Brain microvascular endothelial cell (primary cell): ENCODE results near the gene NSD1.

Experiments used
- DNase-seq: peaks from one replicate; pipeline ENCODE4 v3.0.0-alpha.2; 2020
- H3K27ac ChIP-seq: fragments of 250-450 bp; sonication (Bioruptor Pico); 2 replicates; pipeline ENCODE4 v1.5.1; 2020; ENCODE audit warnings: mild to moderate bottlenecking, moderate library complexity
- H3K27me3 ChIP-seq: fragments of 250-450 bp; sonication (Bioruptor Pico); replicated peaks from 2 replicates; pipeline ENCODE4 v1.5.1; 2020; ENCODE audit warnings: mild to moderate bottlenecking
- H3K36me3 ChIP-seq: fragments of 250-450 bp; sonication (Bioruptor Pico); replicated peaks from 2 replicates; pipeline ENCODE4 v1.5.1; 2020; ENCODE audit warnings: mild to moderate bottlenecking
- H3K4me3 ChIP-seq: 2 replicates; pipeline ENCODE4 v1.5.1; 2011; ENCODE audit warnings: low read depth, mild to moderate bottlenecking, control low read depth, low read length, moderate library complexity
- in situ Hi-C: cut with HindIII; loops from 2 replicates; pipeline ENCODE4 v1.10.0; 2017; ENCODE audit warnings: low sequenced_read_pairs, low pct_ligation_motif_present
- TF ChIP-seq, protein P1 (sequence below): IDR thresholded peaks from 2 replicates; pipeline ENCODE4 v1.5.1; 2011; ENCODE audit warnings: low read depth, mild to moderate bottlenecking, moderate library complexity, low read length, control low read depth, inconsistent platforms; ENCODE audit errors: missing control alignments

NSD1 gene

DNA sequence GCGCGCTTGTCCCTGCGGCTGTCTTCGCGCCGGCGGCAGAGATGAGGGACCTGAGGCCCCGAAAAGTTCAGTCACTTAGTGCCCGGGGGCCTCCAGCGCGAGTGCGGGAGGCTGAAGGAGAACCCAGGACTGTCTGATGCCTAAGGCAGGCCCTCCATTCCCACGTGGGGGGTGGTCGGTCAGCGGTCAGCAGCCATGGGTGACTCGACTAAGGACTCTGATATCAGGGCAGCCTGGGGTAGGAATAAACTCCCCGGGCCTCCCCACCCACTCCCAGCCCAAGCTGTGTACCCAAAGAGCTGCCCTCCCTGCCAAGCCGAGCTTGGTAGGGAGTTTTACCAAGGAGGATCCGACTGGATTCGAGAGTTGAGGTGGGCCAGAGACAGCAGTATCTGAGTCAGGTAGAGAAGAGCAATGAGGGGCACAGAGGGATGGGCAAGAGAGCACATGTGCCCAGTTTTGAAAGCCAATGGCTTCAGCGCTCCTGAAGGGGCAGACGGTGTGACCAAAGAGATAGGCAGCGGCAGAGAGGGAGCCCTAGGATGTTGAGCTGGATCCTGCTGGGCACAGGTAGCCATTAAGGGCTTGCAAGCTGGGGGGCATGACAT is 46.1 kb upstream of the NSD1 start:
- TF ChIP-seq, protein P1, sequence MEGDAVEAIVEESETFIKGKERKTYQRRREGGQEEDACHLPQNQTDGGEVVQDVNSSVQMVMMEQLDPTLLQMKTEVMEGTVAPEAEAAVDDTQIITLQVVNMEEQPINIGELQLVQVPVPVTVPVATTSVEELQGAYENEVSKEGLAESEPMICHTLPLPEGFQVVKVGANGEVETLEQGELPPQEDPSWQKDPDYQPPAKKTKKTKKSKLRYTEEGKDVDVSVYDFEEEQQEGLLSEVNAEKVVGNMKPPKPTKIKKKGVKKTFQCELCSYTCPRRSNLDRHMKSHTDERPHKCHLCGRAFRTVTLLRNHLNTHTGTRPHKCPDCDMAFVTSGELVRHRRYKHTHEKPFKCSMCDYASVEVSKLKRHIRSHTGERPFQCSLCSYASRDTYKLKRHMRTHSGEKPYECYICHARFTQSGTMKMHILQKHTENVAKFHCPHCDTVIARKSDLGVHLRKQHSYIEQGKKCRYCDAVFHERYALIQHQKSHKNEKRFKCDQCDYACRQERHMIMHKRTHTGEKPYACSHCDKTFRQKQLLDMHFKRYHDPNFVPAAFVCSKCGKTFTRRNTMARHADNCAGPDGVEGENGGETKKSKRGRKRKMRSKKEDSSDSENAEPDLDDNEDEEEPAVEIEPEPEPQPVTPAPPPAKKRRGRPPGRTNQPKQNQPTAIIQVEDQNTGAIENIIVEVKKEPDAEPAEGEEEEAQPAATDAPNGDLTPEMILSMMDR: no peak
- no peak overlapping the region for H3K27ac ChIP-seq
- H3K36me3 ChIP-seq: no peaks in the 10 kb centered on the region
- in situ Hi-C loops: no loop called here
- peak overlapping the region; percentile 45 for H3K4me3 ChIP-seq
- DNase-seq: no peak
- no peaks in the 10 kb centered on the region for H3K27me3 ChIP-seq

DNA sequence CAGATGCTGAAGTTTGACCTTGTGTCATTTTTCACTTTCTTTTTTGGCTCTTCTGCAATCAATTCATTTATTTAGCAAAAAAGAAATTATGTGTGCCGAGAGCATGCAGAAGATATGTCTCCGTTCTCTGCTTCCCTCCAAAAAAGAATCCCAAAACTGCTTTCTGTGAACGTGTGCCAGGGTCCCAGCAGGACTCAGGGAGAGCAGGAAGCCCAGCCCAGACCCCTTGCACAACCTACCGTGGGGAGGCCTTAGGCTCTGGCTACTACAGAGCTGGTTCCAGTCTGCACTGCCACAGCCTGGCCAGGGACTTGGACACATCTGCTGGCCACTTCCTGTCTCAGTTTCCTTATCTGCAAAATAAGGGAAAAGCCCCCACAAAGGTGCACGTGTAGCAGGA is 44.4 kb upstream of the NSD1 start:
- TF ChIP-seq, protein P1: no peak
- in situ Hi-C loops: no loop called here
- H3K27me3 ChIP-seq: no peaks in the 10 kb centered on the region

DNA sequence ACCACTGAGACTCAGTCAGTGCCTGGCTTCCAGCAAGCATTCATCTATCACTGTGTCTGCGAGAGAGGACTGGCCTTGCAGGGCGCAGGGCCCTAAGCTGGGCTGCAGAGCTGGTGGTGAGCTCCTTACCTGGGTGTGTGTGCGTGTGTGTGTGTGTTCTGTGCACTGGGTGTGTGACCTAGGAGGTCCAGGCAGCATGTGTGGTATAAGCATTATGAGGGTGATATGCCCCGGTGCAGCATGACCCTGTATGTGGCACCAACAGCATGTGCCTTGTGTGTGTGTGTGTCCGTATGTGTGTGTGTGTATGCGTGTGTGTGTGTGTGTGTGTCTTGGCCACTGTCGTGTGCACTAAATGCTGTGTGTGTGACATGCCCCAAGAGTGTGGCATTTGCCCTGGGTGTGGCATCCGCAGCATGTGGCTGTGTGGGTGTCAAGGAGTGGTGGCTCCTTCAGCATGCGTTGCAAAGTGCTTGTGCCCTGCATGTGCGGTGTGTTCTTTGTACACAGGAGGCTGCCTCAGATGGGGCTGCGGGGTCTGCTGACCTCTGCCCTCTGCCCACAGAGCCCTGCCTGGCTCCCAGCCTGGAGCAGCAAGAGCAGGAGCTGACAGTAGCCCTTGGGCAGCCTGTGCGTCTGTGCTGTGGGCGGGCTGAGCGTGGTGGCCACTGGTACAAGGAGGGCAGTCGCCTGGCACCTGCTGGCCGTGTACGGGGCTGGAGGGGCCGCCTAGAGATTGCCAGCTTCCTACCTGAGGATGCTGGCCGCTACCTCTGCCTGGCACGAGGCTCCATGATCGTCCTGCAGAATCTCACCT is 43.5 kb upstream of the NSD1 start:
- in situ Hi-C loops: no loop called here
- Histone ChIP-seq H3K27me3 (no peaks in the 10 kb centered on the region), H3K4me3 (no peak overlapping the region), H3K27ac (no peak overlapping the region), H3K36me3 (no peaks in the 10 kb centered on the region)
- TF ChIP-seq, protein P1: no peak
- DNase-seq: no peak

More for the DNA sequence above, 44.4 kb upstream of the NSD1 start:
- Histone ChIP-seq H3K27ac (no peak overlapping the region), H3K4me3 (no peak overlapping the region), H3K36me3 (no peaks in the 10 kb centered on the region)
- DNase-seq: no peak

DNA sequence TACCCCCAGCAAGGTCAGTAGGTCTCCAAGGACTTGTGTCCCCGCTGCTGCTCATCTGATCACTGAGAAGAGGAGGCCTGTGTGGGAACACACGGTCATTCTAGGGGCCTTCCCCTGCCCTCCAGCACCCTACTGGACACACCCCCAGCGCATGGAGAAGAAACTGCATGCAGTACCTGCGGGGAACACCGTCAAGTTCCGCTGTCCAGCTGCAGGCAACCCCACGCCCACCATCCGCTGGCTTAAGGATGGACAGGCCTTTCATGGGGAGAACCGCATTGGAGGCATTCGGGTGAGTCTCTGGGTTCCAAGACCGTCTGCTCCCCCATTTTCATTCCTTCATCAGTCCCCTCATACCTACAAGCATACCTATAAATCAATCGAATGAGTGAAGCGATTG is 42.8 kb upstream of the NSD1 start:
- Histone ChIP-seq H3K36me3 (no peaks in the 10 kb centered on the region), H3K27me3 (no peaks in the 10 kb centered on the region), H3K27ac (no peak overlapping the region), H3K4me3 (no peak overlapping the region)
- TF ChIP-seq, protein P1: no peak
- in situ Hi-C loops: no loop called here
- DNase-seq: no peak

DNA sequence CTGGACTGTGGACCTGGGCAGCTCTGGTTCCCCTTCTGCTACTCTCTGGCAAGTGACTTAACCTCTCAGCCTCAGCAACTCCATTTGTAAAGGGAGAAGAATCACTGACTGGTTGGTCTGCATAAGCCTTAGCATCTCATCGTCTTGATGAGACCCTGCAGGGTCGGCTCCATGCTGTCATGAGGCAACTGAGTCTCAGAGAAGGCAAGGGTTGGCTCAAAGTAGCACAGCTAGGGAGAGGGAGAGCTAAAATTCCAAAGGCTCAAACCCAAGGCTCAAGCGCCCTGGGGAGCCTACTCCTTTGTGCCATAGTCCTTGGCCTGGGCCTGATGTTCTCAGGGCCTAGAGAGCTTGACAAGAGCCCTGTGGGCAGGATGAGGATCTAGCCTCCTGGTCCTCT is 42.3 kb upstream of the NSD1 start:
- Histone ChIP-seq H3K4me3 (no peak overlapping the region), H3K27ac (no peak overlapping the region), H3K36me3 (no peaks in the 10 kb centered on the region), H3K27me3 (no peaks in the 10 kb centered on the region)
- no peak for DNase-seq
- in situ Hi-C loops: no loop called here
- TF ChIP-seq, protein P1: no peak
